22Rv1 (cell line): ENCODE data around the gene GFPT2.

Source experiments
- ZFX ChIP-seq: fragments of 450-650 bp; IDR thresholded peaks from 2 replicates; pipeline ENCODE4 v1.6.1; 2017; ENCODE audit warnings: antibody characterized with exemption, borderline replicate concordance
- TF ChIP-seq, protein P1 (sequence below): fragments of 450-650 bp; IDR thresholded peaks from 2 replicates; pipeline ENCODE4 v1.5.1; 2017; ENCODE audit warnings: mild to moderate bottlenecking

DNA sequence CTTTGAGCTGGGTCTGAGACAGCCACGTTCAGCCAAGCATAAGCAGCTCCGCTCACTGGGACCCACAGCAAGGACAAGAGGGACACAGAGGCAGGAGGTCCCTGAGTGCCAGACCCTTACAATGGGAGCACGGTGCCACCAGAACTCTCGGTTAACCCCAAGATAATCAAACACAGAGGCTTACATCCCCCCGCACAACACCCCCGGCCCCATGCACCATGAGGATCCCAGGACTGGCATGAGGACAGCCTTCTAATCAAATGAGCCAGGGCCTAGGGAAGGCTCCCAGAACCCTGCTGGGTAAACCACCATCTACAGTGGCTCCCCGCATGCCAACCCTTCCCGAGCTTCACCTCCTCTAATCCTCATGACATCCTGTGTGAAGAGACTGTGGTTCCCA is 7.4 kb downstream of the GFPT2 start:
- TF ChIP-seq, protein P1, sequence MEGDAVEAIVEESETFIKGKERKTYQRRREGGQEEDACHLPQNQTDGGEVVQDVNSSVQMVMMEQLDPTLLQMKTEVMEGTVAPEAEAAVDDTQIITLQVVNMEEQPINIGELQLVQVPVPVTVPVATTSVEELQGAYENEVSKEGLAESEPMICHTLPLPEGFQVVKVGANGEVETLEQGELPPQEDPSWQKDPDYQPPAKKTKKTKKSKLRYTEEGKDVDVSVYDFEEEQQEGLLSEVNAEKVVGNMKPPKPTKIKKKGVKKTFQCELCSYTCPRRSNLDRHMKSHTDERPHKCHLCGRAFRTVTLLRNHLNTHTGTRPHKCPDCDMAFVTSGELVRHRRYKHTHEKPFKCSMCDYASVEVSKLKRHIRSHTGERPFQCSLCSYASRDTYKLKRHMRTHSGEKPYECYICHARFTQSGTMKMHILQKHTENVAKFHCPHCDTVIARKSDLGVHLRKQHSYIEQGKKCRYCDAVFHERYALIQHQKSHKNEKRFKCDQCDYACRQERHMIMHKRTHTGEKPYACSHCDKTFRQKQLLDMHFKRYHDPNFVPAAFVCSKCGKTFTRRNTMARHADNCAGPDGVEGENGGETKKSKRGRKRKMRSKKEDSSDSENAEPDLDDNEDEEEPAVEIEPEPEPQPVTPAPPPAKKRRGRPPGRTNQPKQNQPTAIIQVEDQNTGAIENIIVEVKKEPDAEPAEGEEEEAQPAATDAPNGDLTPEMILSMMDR: no peak
- no peak for TF ChIP-seq ZFX
